HG03196 (cell line): ENCODE measurements around the gene F5.
A peak's percentile ranks its signal among the peaks of the same experiment; 100 is the strongest.
"Not testable (repeated sequence)": the region's sequence is repeated elsewhere in the genome, so short reads cannot be mapped to it uniquely, and the experiment has no call there.

Experiments
- ATAC-seq: cut with Tn5 transposase; IDR thresholded peaks from one replicate; pipeline ENCODE4 v1.9.1; 2021; ENCODE audit not compliant: unreplicated experiment

The F5 gene

DNA sequence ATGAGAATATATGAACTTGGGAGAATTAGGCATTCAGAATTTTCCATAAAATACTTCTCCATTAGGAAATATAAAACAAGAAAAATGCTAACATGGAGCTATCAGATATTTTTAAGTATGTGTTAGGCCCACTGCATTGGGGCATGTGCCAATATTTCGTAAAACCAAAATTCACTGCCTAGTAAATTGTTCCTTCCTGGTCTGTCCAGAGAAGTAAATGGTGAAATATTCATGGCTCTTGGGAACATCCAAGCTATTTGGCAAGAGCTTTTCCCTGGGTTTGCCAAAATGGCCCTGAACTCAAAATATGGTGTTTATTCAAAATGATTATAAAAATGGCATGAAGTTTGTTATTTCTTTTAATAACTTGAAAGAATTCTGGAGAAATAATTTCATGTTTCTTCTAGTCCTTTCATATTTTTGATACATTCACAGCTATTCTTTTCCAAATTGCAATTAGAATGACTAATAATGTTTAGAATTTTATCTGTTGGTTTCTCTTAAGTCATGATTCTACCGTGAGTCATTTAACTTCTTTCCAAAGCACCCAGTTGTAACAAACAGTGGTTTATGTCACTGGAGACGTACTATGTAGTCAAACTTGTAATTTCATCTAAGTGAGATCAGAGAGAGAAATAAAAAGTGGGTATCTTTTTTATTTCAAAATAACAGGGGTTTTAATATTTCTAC, 74.8 kb downstream of the F5 start:
- no peak for ATAC-seq

DNA sequence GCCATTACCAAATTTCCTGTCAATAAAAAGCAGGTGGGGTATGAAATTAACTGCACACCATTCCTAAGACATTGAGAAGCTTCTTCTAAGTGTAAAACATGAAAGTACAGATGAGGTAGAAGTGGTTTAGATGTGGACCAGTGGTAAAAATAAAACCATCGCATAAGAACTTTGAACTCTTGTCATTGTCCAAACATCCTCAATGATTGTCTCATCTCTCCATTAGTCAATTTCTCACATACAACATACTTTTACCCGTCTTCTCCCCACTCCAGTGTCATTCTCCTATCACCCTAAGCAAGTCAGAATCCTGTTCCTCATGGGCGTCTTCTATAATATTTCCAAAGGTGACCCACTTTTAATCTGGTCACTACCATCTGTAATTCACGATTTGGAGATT, 76.2 kb downstream of the F5 start:
- no peak for ATAC-seq

DNA sequence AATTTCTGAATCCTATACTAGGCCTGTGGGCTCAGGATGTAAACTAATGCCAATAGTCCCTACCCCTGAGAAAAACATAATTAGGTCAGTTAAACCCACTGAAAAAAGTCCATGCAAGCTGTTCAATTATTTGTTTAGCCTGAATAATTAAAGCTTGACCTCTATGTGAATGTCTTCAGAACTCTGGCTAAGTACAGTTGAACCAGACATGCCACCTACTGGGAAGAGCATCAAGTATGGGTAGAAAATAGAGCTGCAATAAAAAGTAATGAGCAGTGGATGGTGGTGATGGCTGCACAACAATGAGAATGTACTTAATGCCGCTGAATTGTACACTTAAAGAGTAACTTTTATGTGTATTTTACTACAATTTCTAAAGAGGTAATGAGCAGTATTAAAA, 76.9 kb downstream of the F5 start:
- no peak for ATAC-seq

DNA sequence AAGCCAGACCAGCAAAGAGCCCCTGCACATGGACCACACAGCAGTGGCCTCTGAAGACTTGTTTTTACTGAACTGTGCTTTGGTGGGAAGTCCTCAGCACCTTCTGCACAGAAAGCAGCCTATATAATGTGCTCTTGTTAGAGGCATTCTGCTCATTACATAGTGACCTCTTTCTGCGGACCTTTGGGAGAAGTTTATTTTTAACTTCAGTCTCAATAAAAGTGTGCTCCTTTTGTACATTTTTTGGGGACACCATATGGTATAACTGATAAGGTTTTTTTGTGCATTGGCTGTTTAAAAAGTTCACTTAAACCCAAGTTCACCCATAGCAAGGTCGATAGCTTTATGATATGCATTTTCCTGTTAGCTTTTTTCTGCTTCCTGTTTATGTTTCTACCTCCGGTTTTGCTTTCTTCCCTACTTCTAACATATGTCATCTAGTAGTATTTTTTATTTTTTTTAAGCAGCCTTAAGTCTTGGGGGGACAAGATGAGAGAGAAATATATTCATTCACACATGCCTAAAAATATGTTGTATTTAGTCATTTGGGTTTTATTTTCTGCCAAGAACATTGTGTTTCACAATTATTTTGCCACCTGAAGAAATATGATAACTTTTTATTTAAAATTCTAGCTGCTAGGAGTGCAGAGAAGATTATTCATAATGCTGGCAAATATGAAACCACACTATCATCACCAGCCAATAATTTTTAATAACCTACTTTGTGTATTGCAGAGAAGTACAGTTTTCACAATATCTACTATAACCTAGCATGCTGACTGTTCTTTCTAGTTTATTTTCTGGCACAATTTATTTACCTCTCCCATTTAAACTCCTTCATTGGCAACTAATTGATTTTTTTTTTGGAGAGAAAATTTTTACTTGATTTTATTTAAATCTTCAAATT, 77.6 kb downstream of the F5 start:
- ATAC-seq = no peak

DNA sequence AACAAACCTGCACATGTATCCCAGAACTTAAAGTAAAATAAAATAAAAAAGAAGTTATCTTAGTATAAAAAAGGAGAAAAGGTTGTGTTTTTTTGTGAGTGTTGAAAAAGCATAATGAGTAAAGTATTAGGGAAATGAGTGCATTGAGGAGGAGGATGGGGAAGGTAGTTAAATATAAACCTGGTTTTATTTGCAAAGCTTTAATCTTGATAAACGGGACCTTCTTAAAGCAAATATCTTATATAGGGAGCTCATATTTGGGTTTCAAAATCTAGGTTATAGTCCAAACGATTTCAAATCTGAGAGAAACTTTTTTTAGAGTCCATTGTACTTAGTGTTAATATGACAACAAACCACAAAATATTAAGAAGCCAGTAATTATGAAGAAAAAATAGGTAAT, 78.9 kb downstream of the F5 start:
- ATAC-seq = no peak

DNA sequence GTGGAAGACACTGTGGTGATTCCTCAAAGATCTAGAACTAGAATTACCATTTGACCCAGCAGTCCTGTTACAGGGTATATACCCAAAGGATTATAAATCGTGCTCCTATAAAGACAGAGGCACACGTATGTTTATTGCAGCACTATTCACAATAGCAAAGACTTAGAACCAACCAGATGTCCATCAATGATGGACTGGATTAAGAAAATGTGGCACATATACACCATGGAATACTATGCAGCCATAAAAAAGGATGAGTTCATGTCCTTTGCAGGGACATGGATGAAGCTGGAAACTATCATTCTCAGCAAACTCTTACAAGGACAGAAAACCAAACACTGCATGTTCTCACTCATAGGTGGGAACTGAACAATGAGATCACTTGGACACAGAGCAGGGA, 82.7 kb downstream of the F5 start:
- ATAC-seq = not testable (repeated sequence)

DNA sequence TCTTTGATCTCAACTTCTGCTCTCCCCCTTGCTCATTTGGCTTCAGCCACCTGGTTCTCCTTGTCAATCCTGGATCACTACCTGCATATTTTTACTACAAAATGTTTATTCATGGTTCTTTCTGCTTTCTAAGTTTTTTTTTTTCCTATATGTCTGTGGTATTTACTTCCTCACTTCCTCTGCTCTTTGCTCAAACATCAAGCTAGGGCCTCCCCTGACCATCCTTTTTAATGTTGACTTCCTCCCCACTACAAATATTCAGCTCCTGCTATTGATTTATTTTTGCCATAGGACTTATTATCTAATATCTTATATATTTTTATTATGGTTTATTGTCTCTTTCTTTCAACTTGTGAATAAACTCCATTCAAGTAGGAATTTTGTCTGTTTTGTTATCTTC, 86.5 kb downstream of the F5 start:
- no peak for ATAC-seq

DNA sequence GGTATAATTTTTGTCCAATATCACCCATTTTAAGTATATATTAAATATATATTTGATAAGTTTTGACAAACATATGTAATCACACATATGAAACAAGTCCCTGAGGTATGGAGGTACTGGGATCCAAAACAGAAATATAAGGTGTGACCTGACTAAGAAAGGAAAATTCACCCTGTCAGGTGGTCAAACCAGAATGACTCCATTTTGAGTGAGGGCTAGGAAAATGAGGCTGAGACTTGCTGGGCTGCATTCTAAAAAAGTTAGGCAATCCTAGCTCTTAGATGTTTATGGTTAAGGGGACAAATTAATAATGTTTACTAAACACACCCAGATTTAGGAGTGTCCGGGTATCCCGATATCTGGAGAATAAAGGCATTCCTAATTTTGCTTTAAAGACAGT, 89.0 kb downstream of the F5 start:
- no peak for ATAC-seq

DNA sequence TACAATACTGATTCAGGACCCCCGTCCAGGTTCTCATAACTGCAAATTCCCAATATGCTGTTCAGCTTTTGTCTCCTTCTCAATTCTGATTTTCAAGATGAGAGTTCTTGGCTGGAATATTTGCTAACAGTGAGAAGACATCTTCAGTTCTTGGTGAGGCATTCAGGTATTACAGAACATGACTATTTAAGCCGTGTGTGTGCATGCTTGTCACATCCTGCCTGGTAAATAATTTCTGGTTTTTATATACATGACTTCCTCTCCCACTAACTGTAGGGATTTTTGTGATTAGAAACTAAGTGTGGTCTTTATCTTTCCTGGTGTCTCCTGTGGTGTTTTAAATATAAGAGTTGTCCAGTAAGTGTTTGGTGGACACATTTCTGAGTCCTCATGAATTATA, 90.4 kb downstream of the F5 start:
- ATAC-seq = no peak

DNA sequence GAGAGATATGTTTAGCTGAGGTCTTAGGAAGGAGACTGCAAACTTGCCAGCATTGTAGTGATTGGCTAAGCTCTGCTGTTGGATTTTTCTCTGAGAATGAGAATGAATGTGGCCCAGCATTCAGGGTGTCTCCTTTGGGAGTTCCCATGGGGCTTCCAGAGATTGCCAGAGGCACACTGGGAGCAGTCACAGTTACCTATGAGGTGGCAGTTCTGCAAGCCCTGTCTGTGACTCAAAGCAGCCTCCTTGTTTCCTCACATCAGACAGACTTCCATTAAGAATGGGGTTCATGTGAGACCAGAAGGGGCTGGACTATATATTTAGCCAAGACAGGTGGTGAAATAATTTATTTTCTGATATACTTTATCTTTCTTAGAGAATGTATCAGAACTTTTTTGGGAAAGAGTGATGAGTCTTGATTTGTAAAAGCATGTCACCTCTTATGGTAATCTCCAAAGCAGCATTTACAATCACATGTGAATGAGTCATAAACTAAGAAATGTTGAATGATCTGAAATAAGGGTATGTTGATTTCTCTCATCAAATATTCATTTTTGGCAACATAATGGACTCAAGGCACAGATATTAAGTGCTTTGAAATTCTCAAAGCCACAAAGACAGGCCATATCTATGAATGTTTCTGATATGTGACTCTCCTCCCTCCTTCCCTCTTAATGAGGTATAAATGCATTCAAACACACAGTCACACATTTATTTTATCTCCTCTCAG, 91.1 kb downstream of the F5 start:
- no peak for ATAC-seq

DNA sequence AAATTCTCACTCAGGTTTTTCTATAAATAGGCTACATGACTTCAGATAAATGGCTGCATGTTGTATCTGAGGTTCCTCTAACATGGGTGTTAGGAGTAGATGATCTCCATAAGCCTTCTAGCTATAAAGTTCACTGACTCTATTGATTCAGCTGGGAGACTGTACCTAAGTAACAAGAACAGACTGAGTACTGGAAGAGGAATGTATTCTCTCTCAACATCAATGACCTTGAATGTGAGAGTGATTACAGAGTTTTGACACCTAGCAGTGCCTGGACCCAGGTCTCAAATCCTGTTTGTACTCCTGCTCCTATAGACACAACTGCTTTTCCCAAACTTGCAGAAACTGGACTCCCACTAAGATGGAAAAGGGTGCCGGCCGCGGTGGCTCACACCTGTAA, 91.9 kb downstream of the F5 start:
- no peak for ATAC-seq

DNA sequence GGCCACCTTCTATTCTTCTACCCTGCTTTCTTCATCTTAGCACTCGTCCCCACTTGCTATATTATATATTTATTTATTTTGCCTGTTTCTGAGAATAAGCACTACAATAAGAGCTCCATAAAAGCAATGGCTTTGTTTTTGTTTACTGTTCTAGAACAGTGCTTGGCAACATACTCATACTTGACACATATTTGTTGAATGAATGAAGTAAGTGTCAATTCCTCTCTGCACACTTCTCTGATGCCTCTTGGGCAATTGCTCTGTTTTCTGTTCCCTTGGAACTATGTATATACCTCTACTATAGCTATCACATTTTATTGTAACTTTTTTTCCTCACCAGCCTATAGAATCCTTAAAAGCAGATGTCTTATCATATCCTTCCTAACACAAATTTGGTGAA, 93.0 kb downstream of the F5 start:
- no peak for ATAC-seq

DNA sequence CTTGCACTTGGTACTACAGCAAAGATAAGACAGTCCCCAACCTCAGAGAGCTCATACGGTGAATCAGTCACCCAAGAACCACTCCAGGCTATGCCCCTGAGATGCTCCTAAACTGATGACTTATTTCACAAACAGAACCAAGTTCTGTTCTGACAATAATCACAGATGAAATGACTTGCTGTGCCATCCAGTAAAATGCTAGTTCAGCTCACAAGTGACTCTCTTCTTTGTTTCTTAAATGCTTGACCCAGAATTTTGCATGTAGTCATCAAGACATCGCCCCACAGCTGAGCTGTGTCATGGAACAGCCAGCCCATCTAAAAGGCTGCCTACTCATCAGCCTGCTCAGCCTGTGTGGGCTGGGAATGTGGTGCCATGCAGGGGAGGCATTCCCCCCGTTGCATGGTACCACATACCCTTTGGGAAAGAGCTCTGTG, 94.4 kb downstream of the F5 start:
- peak; percentile 49 for ATAC-seq

DNA sequence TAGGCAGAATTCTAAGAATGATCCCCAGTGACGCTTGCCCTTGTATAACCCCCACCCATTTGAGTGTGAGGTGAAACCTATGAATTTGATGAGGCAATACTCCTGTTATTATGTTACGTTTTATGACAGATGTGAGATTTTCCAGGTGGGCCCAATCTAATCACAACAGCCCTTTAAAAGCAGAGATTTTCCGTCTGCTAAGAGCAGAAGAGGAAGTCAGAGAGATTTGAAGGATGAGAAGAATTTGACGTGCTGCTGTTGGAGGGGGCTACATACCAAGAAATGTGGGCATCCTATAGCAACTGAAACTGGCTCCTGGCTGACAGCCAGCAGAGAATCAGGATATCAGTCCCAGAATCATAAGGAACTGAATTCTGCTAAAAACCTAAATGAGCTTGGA, 98.1 kb downstream of the F5 start:
- ATAC-seq = no peak

DNA sequence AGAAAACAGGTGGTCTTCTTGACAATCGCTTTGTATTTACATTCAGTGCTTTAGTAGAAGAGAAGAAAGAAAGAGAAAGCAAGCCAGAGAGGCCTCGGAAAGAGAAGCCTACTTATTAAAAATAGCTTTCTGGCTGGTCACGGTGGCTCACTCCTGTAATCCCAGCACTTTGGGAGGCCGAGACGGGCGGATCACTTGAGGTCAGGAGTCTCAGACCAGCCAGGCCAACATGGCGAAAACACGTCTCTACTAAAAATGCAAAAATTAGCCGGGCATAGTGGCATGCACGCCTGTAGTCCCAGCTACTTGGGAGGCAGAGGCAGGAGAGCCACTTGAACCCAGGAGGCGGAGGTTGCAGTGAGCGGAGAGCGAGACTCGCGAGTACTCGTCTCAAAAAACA, 98.7 kb downstream of the F5 start:
- no peak for ATAC-seq

DNA sequence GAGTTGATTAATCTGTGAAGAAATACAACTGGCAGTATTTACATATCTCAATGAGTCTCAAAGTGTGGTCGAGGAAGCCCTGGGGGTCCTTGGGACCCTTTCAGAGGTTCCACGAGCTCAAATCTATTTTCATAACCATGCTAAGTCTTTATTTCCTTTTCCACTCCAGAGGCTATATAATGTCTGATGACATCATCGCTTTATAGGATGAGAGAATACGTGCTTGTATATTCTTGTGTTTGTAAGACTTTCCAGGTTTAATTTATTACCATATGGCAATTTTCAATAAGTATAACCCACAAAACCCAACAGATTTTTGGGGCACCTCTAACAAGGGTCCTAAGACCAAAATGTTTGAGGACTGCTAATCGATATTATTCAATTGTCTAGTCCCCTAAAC, 99.1 kb downstream of the F5 start:
- no peak for ATAC-seq

DNA sequence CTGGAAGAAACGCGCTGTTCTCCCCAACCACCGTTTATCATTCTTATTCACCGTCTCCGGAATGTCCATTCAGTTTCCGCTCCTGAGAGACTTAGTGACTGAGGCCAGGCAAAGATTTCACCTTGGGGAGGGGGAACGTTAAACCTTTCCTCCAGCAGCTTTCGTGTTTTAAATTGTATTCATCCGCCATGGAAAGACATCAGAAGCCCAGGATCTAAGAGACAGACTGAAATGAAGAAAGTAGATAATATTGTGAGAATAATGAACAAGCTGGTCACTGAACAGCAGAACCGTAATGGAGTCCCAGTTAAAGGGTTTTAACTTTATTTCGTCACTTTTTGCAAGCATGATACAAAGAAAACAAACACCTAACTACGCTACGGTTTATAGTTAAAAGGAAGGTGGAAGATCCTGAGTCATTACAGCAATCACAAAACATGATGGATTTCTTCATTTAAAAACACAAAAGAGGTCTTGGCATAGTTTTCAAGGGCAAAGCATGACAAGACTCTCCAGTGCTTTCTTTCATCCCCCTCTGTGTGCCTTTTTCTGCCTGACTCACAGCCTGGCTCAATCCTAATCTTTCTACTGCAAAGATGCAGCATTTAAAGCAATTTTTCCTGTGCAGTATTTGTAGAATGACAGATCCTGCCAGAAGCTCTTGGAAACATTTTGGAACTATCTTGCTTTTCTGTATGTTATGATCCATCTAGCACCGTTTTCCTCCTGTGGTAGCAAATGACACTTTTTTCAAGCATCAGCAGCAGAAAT, 99.8 kb downstream of the F5 start:
- ATAC-seq = no peak

DNA sequence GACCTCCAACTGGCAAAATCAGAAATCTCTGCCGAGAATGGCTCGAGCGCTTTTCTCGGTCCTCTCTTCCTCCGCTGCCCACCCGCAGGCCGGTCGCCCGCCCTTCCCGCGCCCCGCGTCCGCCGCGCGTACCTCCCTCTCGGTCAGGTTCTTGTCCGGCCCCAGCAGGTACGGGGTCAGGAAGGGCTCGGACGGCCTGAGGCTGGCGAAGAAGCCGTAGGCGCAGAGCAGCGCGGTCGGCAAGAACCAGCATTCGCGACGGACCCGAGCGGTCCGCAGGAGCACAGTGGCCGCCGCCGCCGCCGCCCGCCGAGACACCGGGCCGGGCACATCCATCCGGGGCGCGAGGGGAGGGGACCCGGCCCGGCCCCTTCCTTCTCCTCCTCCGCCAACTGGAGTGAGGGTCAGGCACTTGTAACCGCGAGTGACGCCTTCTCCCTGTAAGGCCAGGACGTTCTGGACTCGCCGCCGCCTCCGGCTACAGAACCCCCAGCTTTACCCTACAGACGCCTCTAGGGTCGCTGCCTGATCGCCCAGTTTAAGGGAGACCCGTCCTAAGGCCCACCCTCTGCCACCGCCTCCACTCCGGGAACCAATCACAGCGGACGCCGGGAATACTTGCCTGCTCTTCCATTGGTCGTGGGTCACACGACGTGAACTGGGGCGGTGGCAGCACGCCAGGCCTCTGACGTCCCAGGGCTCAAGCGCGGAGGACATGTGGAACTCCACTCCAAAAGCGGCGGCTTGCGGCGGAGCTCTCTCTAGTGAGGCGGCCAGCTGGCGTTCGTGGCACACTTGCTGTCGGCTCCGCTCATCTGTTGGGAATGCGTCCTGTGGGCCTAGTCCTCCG, 100.6 kb downstream of the F5 start, which contains the start of gene SLC19A2:
SLC19A2 (minus strand) TSS at position 514 of the 850 bp plus-strand sequence; CDS start at position 336, 178 bp downstream.
- ATAC-seq = peak; percentile 99

DNA sequence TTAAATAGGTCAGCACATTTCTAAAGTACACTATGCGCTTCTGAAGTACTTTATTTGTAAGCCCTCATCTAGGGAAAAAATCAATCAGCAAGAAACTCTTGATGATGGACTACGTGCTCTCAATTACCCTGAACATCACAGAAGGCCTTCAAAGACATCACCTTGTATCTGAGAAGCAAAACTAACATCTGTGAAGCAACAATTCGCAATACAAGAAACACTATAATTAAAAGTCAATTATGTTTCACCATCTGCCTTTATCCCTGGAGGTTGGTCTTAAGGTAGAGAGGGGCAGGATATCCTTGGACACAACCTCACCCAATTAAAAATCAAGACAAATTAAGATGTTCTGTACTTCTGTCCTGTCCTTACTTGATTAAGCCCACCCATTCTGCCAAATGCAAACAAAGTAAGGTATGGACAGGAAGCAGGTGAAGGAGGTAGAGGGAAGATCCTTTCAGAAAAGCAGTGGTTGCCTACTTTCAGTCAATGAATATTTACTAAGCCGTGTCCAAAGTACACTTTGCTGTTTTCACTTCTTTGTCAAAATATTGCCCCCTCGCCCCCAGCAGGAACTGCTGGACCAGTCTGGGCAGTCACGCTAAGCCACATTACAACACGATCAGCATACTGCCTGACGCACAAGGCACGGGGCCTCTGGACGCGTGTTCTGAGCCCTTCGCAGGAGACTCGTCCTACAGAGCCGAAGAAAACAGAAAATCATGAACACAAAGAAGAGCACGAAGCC, 101.4 kb downstream of the F5 start:
- peak; percentile 12 for ATAC-seq
